ENCODE data around the gene TUT7.

DNA sequence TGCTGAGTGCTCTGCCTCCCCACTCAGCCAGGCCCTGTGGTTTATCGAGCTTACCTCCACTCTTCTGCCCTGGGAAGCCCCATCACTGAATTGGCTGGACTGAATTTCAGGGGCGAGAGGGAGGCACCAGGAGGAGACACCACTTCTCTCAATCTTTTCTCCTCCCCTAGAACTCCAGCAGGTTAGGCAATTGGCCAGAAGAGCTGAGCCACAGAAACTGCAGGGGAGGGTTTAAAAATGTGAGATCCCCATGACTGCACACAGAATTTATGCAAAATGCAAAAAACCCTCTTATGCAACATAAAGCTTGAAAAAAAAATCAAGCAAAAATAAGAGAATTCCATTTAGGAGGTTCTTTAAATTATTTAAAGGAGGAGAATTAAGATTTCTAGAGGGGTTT is 29.9 kb downstream of the TUT7 start:
- TF ChIP-seq, protein P1, sequence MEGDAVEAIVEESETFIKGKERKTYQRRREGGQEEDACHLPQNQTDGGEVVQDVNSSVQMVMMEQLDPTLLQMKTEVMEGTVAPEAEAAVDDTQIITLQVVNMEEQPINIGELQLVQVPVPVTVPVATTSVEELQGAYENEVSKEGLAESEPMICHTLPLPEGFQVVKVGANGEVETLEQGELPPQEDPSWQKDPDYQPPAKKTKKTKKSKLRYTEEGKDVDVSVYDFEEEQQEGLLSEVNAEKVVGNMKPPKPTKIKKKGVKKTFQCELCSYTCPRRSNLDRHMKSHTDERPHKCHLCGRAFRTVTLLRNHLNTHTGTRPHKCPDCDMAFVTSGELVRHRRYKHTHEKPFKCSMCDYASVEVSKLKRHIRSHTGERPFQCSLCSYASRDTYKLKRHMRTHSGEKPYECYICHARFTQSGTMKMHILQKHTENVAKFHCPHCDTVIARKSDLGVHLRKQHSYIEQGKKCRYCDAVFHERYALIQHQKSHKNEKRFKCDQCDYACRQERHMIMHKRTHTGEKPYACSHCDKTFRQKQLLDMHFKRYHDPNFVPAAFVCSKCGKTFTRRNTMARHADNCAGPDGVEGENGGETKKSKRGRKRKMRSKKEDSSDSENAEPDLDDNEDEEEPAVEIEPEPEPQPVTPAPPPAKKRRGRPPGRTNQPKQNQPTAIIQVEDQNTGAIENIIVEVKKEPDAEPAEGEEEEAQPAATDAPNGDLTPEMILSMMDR (conservative IDR thresholded peaks at IDR 0.05; ENCODE audit: low read depth in 2 of 2): no peak
- TF ChIP-seq EZH2 (IDR thresholded peaks at IDR 0.05; ENCODE audit: low read depth, unreplicated experiment): no peak

Measured in GM23338 (cell line).